Activated naive CD4-positive, alpha-beta T cell treated with Interleukin-2 at 50 U/mL for 16 hours (primary cell): ENCODE data around the gene SFTPA1.
"Not testable (repeated sequence)": the region's sequence is repeated elsewhere in the genome, so short reads cannot be mapped to it uniquely, and the experiment has no call there.

Source experiments
- DNase-seq: peaks from one replicate; pipeline ENCODE4 v3.0.0-alpha.2; 2020

SFTPA1 gene

DNA sequence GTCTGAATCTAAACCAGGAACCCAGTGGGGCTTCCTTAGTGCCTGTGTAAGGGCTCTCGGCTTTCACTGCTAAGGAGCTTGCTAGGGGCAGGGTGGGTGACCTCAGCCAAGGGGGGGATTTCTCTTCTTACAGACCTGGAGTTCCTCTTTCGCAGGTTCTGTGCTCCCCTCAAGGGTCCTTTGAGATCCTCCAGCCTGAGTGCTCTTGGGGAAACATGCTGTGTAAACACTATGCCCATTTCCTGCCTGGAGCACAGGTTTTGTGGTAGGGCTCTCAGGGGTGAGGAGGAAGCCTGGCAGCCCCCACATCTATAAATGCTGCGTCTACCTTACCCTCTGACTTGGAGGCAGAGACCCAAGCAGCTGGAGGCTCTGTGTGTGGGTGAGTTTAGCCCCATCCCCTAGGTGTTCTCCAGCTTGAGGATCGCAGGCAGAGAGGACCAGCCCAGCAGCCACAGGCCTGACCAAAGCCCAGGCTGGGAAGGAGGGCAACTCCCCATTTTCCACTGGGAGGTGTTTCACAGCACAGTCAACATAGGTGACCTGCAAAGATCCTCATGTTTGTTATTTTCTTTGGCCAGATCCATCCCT is at the start of gene SFTPA1:
SFTPA1 (plus strand) TSS at position 339 of the 591 bp plus-strand sequence. CDS start 887 bp downstream, outside the sequence.
- DNase-seq: no peak

DNA sequence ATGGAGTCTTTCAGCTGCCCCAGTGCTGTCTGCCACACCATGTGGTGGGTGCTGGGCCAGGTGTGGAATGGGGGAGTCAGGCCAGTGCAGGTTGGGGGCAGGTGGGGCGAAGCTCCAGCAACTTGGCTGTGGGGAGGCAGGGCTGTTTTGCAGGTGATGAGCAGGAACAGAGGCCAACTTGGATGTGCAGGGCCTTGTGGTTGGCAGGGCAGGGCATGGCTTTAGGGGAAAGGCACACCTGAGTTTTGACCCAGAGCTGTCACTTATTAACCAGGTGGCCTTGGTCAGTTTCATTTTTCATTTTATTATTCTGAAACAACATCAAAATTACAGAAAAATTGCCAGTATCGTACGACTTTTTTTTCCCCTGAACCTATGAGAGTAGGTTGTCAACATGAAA is 49.5 kb upstream of the SFTPA1 start:
- no peak for DNase-seq

DNA sequence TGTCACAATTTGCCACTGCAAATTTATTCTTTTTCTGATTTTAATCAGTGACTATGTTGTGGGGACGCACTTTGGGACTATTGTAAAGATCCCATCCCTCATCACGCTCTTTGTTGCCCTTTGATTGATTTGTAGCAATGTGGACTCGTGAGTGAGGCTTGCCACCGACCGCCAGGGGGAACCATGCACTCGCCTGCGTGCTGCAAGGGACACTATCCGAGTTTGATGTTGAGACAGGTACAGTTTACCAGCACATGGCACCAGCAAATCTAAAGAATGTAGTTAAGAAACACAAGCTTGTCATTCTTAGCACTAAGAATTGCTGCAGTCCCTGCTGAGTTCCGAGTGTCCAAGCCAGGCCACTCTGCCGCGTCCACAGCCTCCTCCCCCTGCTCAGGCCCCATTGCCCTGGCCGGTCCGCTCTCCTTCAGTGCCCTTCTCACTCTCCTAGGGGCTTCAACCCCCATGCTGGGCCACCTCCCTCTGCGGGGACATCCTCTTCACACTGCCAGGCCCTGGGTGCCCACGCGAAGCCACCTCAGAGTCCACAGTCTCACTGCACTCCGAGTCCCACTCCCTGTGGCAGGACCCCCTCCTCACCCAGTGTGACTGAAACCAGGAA is 48.5 kb upstream of the SFTPA1 start:
- peak; percentile 68 for DNase-seq

DNA sequence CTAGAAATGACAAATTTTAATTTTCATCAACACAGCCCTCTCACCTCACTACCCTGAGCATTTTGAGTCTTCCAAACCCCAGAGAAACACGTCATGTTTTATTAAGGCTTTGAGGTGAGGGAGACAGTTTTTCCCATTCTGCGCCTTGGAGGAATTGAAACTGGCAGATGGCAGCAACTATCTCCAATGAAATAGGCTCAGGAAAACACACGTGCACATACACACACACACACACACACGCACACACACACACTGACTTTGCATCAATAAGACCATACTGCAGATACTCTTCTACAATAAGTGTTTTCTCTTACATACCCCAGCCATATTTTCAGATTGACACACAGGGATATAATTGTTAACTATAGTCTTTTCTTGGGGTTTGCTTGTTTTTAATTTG is 47.3 kb upstream of the SFTPA1 start:
- no peak for DNase-seq

DNA sequence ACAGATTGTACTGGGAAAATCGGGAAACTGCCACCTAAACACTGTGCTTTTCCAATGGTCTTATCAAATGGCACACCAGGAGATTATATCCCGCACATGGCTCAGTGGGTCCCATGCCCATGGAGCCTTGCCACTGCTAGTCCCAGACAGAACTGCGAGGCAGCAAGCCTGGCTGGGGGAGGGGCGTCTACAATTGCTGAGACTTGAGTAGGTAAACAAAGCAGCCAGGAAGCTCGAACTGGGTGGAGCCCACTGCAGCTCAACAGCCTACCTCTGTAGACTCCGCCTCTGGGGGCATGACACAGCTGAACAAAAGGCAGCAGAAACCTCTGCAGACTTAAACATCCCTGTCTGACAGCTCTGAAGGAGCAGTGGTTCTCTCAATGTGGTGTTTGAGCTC is 40.1 kb upstream of the SFTPA1 start:
- DNase-seq: not testable (repeated sequence)

DNA sequence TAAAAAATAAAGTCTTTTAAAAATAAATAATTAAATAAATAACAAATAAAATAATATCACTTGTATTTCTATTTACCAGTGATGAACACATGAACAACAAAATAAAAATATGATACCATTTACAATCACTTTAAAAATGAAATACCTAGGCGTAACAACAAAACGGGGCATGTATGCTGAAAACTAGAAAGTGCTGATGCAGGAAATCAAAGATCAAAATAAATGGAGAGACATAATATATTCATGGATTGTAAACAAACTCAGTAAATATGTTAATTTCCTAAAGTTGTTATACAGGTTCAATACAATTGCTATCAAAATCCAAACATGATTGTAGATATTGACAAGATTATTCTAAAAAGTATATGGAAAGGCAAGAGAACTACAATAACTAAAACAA is 31.4 kb upstream of the SFTPA1 start:
- no peak for DNase-seq

DNA sequence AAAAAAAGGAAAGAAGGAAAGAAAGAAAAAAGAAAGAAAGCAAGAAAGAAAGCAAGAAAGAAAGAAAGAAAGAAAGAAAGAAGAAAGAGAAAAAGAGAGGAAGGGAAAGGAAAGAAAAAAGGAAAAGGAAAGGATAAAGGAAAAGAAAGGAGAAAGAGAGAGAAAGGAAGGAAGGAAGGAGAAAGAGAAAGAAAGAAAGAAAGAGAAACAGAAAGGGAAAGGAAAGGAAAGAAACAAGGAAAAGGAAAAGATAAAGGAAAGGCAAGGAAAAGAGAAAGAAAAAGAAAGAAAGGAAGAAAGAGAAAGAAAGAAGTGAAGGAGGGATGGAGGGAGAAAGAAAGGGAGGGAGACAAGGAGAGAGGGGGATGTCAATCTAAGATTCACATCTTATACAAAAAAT is 29.7 kb upstream of the SFTPA1 start:
- DNase-seq: no peak

DNA sequence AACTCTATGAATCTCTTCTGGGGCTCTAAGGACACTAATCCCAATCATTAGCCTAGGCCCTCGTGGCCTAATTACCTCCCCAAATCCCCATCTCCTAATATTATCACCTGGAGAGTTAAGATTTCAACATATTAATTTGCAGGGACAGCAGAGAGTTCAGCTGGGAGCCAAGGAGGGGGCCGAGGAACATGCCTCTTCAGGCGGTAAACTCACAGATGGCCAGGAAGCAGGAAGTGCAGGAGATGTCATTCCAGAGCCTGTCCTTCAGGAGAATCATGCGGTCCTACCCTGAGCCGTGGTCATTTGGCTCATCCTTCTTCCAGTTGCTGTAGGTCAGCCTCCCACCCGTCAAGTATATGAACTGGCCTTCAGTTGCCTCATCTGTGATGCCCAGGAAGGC is 28.6 kb upstream of the SFTPA1 start:
- DNase-seq: no peak

DNA sequence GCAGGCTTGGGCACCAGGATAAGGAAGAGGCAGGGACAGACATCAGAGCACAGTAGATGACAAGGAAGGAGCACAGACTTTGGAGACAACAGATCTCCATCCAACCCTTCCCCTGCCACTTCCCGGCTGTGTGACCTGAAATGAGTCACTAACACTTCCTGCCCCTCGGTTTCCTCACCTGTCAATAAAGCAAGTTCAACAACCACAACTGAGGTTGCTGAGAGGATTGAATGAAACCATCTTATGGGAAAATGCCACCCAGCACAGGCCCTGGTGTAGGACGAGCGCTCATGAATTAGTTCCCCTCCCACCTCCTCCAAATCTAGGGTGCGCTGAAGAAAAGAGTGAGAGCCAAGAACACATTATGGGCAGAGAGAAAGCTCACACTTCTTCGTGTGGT is 27.8 kb upstream of the SFTPA1 start:
- DNase-seq: not testable (repeated sequence)

DNA sequence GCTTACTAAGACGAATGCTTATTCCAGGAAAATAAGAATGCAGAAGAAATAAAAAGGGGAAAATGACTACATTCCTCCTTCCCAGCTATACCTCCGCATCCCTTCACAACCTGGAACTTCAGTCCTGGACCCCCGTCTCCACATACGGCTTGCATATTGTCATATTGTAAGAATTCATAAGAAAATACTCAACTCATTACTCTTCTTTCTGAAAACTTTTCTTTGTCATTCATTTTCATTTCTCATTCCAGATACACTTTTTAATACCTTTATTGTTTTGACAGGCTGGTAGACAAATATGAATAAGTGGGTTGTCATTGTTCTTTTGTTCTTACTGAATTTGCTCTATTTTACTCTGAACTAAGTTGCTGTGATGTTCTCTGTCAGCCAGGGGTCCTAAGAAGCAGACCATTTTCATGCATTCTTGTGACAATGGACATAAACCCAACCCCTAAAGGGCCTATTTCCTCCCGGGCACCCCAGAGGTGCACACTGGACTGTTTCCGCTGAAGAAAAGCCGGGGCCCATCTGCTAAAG is 27.2 kb upstream of the SFTPA1 start:
- DNase-seq: no peak

DNA sequence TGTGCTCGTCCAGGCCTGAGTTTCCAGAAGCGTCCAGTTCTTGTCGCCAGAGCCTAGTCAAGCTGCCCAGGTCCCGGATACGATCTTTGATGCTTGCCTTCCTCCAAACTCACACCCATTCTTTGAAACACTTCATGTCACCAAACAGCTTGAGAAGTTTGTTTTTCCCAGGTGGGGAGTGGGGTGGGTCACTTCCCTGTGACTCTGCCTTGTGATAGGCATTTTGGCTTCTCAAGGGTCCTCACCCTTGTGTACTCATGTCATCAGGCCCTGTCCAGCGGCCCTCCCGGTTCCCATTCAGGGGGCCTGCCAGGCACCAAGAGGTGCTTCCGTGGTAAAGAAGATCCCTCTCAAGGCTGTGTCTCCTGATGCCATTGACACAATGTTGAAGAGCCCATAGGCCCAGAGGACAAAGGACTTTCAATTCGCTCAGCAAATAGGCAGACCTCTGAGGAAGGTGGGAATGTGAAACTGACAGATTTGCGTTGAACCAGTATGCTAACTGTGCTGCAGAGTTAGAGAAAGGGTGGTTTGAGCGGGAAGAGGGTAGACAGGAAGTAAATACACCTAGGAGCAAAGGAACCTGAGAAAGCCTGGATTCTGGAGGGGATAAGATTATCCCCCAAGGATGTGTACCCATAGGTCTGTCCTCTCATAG is 24.7 kb upstream of the SFTPA1 start:
- DNase-seq: no peak

DNA sequence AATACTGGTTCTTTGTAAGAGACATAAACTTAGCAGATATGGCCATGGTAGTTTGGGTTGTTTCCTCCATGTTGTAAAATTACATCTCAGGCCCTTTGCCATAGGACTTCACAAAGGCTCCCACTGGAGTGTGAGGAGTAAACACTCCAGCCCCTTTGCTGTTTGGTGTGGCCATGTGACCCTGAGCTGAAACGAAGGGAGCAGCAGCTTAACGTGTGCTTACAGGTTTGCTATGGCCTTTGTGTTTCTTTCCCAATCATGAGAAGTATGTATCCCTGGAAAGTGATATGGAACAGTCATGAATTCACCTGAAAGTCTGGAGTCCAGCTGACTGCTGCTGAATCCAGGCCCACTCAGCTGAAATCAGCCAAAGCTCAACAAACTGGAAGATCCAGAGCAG is 23.8 kb upstream of the SFTPA1 start:
- DNase-seq: no peak

DNA sequence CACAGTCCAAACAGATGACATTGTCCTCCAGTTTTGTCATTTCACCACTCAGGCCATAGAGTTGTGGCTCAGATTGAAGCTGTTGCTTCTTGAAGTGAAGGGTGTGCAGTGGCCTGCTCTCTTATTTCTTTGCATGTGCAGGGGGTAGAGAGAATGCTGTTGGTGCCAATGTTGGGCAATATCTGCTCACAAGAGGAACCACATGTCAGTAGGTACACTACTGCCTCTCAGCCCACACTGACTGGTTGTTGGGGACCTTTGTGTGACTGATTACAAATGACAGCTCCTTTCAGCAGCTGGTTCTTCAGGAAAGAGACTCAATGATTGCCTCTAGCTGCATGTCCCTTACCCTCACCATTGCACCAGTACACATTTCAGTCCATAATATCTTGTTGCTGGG is 21.9 kb upstream of the SFTPA1 start:
- no peak for DNase-seq

DNA sequence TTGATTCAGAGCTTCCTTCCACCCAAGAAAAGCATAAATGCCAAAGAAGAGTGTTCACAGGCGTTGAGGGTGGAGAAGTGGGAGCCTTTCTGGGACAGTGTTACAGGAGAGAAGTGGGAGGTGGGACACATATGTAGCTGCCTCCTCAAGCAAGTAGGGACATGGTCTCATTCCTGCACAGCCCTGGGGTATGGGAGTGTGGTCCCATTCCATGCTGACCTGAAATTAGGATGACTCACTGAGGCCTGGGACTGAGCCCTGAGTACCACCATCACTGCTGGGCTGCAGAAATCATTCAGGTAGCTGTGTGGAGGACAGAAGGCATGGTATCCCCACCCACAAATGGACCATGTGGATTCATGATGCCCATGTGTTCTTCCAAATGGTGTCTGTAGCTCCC is 17.4 kb upstream of the SFTPA1 start:
- DNase-seq: no peak

DNA sequence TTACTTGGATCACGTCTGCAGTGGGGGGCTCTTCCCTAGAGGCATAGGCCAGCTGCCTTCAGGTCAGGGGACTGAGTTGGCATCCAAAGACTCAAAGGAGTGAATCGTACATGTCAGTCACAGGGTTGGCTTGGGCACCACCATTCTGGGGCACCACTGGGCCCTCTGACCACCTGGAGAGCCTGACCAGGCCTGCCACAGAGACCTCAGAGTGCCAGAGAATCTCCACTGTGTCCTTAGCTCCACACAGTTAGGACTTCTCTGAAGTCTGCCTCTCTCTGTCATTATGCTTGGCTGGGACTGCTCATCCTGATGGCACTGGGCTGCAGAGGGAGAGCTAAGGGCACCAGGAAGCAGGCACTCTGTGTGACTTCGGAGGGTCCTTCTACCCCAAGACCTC is 16.2 kb upstream of the SFTPA1 start:
- not testable (repeated sequence) for DNase-seq

DNA sequence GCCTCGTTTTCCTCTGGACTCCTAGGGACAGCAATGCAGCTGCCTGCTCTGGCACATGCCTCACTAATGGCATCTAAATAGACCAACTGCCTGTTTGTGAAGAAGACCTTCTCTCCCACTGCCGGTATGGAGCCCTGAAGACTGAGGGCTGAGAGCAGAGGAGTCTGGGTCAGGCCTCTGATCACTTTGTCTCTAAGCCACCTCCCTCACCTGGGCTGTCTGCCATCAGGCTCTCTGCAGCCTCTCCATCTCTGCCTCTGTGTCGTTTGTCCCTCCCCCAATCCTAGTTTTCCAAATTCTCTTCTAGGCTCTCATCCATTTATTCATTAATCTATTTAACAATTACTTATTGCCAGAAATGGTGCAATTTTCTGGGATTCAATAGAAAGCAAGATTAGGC is 15.2 kb upstream of the SFTPA1 start:
- DNase-seq: no peak

DNA sequence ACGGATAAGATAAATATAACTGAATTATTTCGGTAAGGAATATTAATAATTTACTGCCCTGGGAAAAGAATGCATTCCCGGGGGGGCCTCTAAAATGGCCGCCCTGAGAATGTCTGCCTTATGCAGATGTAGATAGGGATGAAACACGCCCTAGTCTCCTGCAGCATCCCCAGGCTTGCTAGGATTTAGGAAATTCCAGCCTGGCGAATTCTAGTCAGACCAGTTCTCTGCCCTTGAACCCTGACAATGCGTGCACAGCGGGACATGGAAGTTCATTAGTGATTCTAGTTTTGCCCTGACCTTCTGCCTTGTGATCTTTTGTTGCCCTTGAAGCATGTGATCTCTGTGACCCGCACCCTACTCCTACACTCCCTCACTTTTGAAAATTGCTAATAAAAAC is 11.1 kb upstream of the SFTPA1 start:
- not testable (repeated sequence) for DNase-seq

DNA sequence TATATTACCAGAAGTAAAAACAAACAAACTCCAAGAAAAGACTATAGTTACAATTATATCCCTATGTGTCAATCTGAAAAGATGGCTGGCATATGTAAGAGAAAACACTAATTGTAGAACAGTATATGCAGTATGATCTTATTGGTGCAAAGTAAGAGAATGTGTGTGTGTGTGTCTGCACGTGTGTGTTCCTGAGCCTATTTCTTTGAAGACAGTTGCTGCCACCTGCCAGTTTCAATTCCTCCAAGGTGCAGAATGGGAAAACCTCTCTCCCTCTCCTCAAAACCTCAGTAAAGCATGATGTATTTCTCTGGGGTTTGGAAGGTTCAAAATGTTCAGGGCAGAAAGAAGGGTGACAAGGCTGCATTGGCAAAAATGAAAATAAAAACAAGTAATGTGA is 8.8 kb upstream of the SFTPA1 start:
- DNase-seq: no peak

DNA sequence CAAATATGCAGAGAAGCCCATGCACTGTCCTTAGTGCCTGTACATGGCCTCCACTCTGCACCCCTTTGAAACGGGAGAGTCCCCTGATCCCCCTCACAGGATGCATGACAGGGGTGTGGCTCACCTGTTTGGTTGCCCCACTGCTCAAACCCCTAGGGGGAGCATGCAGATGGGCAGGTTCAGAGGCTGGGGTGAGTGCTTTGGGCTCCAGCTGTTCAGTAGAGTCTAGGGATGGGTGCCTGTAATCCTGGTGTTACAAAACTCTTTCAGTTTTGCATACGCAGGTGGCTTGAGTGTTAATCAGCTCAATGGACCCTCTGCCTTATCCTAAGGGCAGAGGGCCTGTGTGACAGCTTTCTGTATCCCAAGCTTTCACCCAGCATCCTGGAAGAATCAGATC is 7.8 kb upstream of the SFTPA1 start:
- no peak for DNase-seq

DNA sequence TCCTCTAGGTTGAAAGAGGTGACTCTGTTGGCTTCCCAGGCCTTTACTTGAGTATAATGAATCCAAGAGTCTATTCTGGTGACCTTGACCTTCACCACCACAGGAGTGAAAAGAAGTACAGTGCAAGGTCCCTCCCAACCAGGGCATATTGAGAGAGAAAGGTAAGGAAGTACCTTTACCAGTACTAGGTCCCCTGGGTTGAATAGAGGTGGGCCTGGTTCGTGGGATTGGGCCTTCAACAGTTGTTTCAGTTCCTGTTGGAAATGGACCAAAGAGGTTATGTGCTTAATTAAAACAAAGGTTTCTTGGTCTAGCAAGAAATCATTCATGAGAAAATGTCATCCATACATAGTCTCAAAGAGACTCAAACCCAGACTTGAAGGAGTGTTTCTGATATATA is 6.4 kb upstream of the SFTPA1 start:
- DNase-seq: no peak

DNA sequence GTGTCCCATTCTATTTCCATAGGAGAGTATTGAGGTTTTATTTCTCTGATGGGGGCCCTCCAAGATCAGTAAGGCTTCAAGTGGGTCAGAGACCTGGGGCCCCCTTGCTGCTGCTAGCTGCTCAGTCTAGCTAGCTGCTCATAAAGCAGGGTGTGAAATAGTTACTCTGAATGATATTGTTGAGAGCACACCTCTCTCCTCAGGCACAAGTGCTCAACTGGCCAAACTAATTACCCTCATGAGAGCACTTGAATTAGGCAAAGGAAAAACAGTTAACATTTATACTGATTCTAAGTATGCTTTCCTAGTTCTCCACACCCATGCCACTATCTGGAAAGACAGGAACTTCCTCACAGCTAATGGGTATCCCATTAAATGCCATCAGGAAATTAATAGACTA is 5.4 kb upstream of the SFTPA1 start:
- no peak for DNase-seq

DNA sequence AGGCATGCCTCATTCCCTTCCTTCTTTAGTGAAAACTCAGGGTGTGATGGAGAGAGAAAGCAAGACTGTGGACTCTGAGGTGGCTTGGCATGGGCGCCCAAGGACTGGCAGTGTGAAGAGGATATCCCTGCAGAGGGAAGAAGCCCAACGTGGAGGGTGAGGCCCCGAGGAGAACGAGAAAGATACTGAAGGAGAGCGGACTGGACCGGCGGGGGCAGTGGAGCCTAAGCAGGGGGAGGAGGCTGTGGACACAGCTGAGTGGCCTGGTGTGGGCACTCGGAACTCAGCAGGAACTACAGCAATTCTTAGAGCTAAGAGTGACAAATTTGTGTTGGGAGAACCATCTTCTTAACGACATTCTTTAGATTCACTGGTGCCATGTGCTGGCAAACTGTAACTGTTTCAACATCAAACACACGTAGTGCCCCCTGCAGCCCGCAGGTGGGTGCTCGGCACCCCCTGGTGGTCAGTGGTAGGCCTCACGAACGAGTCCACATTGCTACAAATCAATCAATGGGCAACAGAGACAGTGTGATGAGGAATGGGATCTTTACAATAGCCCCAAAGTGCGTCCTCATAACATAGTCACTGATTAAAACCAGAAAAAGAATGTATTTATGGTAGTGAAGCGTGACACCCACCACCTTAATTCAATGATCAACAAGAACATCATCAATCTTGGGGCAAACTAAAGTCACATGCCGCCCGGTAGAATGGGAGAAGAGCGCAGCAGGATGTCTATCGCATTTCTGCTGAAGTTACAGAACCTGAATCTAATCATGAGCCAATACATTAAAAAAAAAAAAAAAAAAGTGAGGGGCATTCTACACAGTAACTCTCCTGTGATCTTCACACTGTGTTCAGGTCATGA is 2.0 kb upstream of the SFTPA1 start:
- DNase-seq: peak; percentile 24
